OCI-LY7 (cell line): ENCODE data around the gene SFI1.

ENCODE experiments used
- EZH2phosphoT487 ChIP-seq: fragments of 200-600 bp; sonication (generic); IDR thresholded peaks from 2 replicates; pipeline ENCODE4 v1.6.1; 2018; ENCODE audit warnings: low read depth, borderline replicate concordance, mild to moderate bottlenecking, mixed run types, antibody characterized with exemption, low read length, moderate library complexity, mixed read lengths
- TF ChIP-seq, protein P1 (sequence below): fragments of 200-600 bp; sonication (generic); conservative IDR thresholded peaks from 2 replicates; pipeline ENCODE4 v1.5.1; 2014; ENCODE audit warnings: mild to moderate bottlenecking, antibody characterized with exemption, low read length, moderate library complexity, mixed read lengths

DNA sequence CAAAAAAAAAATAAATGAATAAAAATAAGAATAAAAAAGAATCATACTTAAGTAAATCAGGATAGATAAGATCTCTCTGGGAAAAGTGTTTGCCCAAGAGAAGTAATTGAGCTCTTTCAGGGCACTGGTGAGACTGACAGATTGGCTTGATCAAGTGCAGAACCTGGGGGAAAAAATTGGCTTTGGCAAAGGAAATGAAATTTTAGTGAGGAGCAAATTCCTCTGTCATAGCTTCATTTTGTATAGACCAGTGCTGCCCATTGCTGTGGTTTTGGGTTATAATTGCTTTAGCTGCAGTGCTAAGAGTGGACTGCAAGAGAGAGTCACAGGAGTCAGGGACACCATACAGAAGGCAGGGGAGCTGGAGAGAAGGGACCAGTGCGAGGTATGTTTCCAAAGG is 35.7 kb downstream of the SFI1 start:
- TF ChIP-seq, protein P1, sequence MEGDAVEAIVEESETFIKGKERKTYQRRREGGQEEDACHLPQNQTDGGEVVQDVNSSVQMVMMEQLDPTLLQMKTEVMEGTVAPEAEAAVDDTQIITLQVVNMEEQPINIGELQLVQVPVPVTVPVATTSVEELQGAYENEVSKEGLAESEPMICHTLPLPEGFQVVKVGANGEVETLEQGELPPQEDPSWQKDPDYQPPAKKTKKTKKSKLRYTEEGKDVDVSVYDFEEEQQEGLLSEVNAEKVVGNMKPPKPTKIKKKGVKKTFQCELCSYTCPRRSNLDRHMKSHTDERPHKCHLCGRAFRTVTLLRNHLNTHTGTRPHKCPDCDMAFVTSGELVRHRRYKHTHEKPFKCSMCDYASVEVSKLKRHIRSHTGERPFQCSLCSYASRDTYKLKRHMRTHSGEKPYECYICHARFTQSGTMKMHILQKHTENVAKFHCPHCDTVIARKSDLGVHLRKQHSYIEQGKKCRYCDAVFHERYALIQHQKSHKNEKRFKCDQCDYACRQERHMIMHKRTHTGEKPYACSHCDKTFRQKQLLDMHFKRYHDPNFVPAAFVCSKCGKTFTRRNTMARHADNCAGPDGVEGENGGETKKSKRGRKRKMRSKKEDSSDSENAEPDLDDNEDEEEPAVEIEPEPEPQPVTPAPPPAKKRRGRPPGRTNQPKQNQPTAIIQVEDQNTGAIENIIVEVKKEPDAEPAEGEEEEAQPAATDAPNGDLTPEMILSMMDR: no peak
- no peak for TF ChIP-seq EZH2phosphoT487
